Pancreas (tissue), 10 donors: ENCODE measurements around the gene MBIP. TPM values are rescaled to one million over a fixed set of nuclear protein-coding genes. Genes with fewer than 3 reads are reported as not detected.

ENCODE experiments used
- ATAC-seq, 4 donors: fragments of 200-7000 bp; cut with Tn5 transposase; one replicate each; pipeline versions ENCODE4 v1.8.0 to v1.9.1; 2020; ENCODE audit warnings: mild to moderate bottlenecking in 4 of 4, moderate library complexity in 4 of 4
- DNase-seq, 6 donors: peaks; one replicate each; pipeline ENCODE4 v3.0.0-alpha.2; 2020
- FAIRE-seq: peaks from 2 replicates; lab custom pipeline; 2012; peaks lifted over from hg19 to GRCh38; lab: Jason Lieb, UNC
- H3K27ac ChIP-seq, 4 donors: fragments of 200-600 bp; sonication (generic); 1 replicate in 3 of 4; 2 replicates in 1 of 4; pipeline versions ENCODE4 v1.5.0 to v1.8.0; 2020
- H3K27me3 ChIP-seq, 4 donors: fragments of 200-600 bp; one replicate each; pipeline ENCODE4 v1.8.0; 2021
- H3K36me3 ChIP-seq, 3 donors: fragments of 200-600 bp; sonication (generic) in 1 of 3; one replicate each; pipeline versions ENCODE4 v1.5.0 to v1.8.0; 2020 to 2021
- H3K4me1 ChIP-seq, 3 donors: fragments of 200-600 bp; one replicate each; pipeline ENCODE4 v1.8.0; 2021
- H3K4me3 ChIP-seq, 4 donors: fragments of 200-600 bp; sonication (generic) in 2 of 4; one replicate each; pipeline versions ENCODE4 v1.5.0 to v1.8.0; 2020 to 2021
- H3K9me3 ChIP-seq, 4 donors: fragments of 200-600 bp; one replicate each; pipeline ENCODE4 v1.8.0; 2021
- CTCF ChIP-seq, 4 donors: fragments of 200-600 bp; sonication (generic) in 3 of 4; IDR thresholded peaks; one replicate each; pipeline versions ENCODE4 v1.5.0 to v1.8.0; 2021; ENCODE audit warnings: antibody characterized with exemption in 4 of 4
- WGBS, 2 donors: extraction: QIAGEN DNeasy Blood & Tissue Kit; methylation state at CpG; one replicate each; pipeline ENCODE4 v1.1.7; 2013; 5-methylcytosine and 5-hydroxymethylcytosine counted together
- intact Hi-C, 3 donors: fragments of 100-400 bp; cut with DNase I; formaldehyde crosslinking; loops; one replicate each; pipeline versions ENCODE4 v1.11.1 to v1.14.2; 2022
- polyA plus RNA-seq, 2 donors: library from polyadenylated mRNA; stranded (reverse); fragments of 200-250 nt; gene quantifications; one replicate each; pipeline ENCODE4 v1.2.3, GENCODE V29; 2013
- total RNA-seq, 6 donors: library from RNA; stranded (reverse); fragmentation: NEBNext Ultra II Directional in 4 of 6; extraction: Animal tissue kit (Norgen Biotek cat#: 25700) in 4 of 6; gene quantifications; one replicate each; pipeline versions ENCODE4 v1.2.1 to v1.2.4, GENCODE V29; 2021 to 2023
- donor health status: healthy with polysubstance abuse.
- donor health status: DM: no; HTN: no; CAD: no; lungs with moderate emphysema.
- donor health status: DM: no; HTN: no; CAD: no.
- donor health status: control.
- donor health status: control.
- donor health status: Bipolar disorder and iron deficiency.
- donor health status: DM: yes; HTN: yes; CAD: no.
- donor health status: DM: no; HTN: no; CAD: no.
- donor health status: DM: no; HTN: no; CAD: no.
- donor health status: DM: yes; HTN: yes; CAD: no.

Gene MBIP
- total and polyA plus RNA-seq, 8 donors, result 6.0 to 15.0 (median 9.0) TPM

- Histone ChIP-seq H3K4me3 (no peak overlapping the region), H3K4me1 (peaks cover 9 to 19% (median 18%) of the 10 kb centered on the region in 3 donors), H3K27ac (no peak overlapping the region), H3K9me3 (no peaks in the 10 kb centered on the region), H3K36me3 (peaks cover 0 to 15% (median 2%) of the 10 kb centered on the region in 3 donors), H3K27me3 (no peaks in the 10 kb centered on the region)
- WGBS, 2 donors, result 66 to 71% methylated on average over 3 of the region's 3 CpGs
- TF ChIP-seq CTCF (IDR thresholded peaks at IDR 0.05), result no peak
- DNase-seq (no peak), ATAC-seq (no peak), FAIRE-seq (no peak)
- intact Hi-C loops, result no loop called here
Measured at GRCh38 chr14:36315159-36315853, 5.1 kb downstream of the MBIP start.

- intact Hi-C loops, result no loop called here
- Histone ChIP-seq H3K27me3 (no peaks in the 10 kb centered on the region), H3K27ac (no peak overlapping the region), H3K36me3 (peaks cover 0 to 19% (median 2%) of the 10 kb centered on the region in 3 donors), H3K4me3 (no peak overlapping the region), H3K9me3 (no peaks in the 10 kb centered on the region), H3K4me1 (peaks cover 9 to 17% (median 14%) of the 10 kb centered on the region in 3 donors)
- 84 to 87% methylated on average over 3 of the region's 3 CpGs for WGBS, 2 donors
- ATAC-seq (no peak), FAIRE-seq (no peak), DNase-seq (no peak)
- no peak for TF ChIP-seq CTCF (IDR thresholded peaks at IDR 0.05)
Measured at GRCh38 chr14:36313898-36314297, 6.5 kb downstream of the MBIP start.

- intact Hi-C loops, result no loop called here
- WGBS, 2 donors, result 90 to 92% methylated on average over 2 of the region's 2 CpGs
- H3K36me3 ChIP-seq, result peaks cover 0 to 19% (median 2%) of the 10 kb centered on the region in 3 donors
Measured at GRCh38 chr14:36313206-36313605, 7.2 kb downstream of the MBIP start.

GRCh38 chr14:36306836-36307235 is 13.6 kb downstream of the MBIP start:
- DNase-seq, result no peak
- H3K27ac ChIP-seq, result no peak overlapping the region
- no peak for FAIRE-seq
- 91 to 95% methylated on average over 2 of the region's 2 CpGs for whole genome bisulfite sequencing, 2 donors
- H3K4me3 ChIP-seq, result no peak overlapping the region
- TF ChIP-seq CTCF (IDR thresholded peaks at IDR 0.05), result no peak
- no peaks in the 10 kb centered on the region for H3K4me1 ChIP-seq
- H3K27me3 ChIP-seq, result no peaks in the 10 kb centered on the region
- H3K36me3 ChIP-seq, result peaks cover 0 to 48% (median 3%) of the 10 kb centered on the region in 3 donors
- H3K9me3 ChIP-seq, result no peaks in the 10 kb centered on the region
- no peak for ATAC-seq
- intact Hi-C loops, result no loop called here

More at GRCh38 chr14:36313206-36313605, 7.2 kb downstream of the MBIP start:
- ATAC-seq, result no peak
- DNase-seq, result no peak
- peaks cover 4 to 10% (median 9%) of the 10 kb centered on the region in 3 donors for H3K4me1 ChIP-seq
- TF ChIP-seq CTCF (IDR thresholded peaks at IDR 0.05), result no peak
- no peaks in the 10 kb centered on the region for H3K27me3 ChIP-seq
- no peak overlapping the region for H3K27ac ChIP-seq
- FAIRE-seq, result no peak
- H3K4me3 ChIP-seq, result no peak overlapping the region
- no peaks in the 10 kb centered on the region for H3K9me3 ChIP-seq

GRCh38 chr14:36304895-36305294 is 15.5 kb downstream of the MBIP start:
- Histone ChIP-seq H3K27ac (no peak overlapping the region), H3K4me3 (no peak overlapping the region), H3K9me3 (no peaks in the 10 kb centered on the region), H3K4me1 (no peaks in the 10 kb centered on the region), H3K27me3 (no peaks in the 10 kb centered on the region), H3K36me3 (peaks cover 0 to 29% (median 3%) of the 10 kb centered on the region in 3 donors)
- DNase-seq (no peak), FAIRE-seq (no peak), ATAC-seq (no peak)
- intact Hi-C loops, result no loop called here
- no peak for TF ChIP-seq CTCF (IDR thresholded peaks at IDR 0.05)
